OCI-LY3 (cell line): Measurements from ENCODE around the gene BCAT1.

Experiments
- H2AFZ ChIP-seq: fragments of 200-600, 300-600 bp; shearing (Covaris generic); 2 replicates; pipeline ENCODE4 v1.6.0; 2014; ENCODE audit warnings: antibody characterized with exemption, low read depth, low read length
- H3K27ac ChIP-seq: fragments of 200-600, 300-600 bp; sonication (generic); 2 replicates; pipeline ENCODE4 v1.5.1; 2014; ENCODE audit warnings: mild to moderate bottlenecking, low read length, moderate library complexity, mixed read lengths
- H3K27me3 ChIP-seq: fragments of 200-600, 300-600 bp; sonication (generic); 2 replicates; pipeline ENCODE4 v1.6.1; 2014; ENCODE audit warnings: low read depth, low read length, mixed read lengths
- H3K36me3 ChIP-seq: fragments of 200-600, 300-600 bp; sonication (generic); replicated peaks from 2 replicates; pipeline ENCODE3; 2014; ENCODE audit warnings: low read depth, low read length, mixed read lengths
- H3K4me1 ChIP-seq: fragments of 300-600, 200-600 bp; sonication (generic); 2 replicates; pipeline ENCODE4 v1.6.1; 2014; ENCODE audit warnings: low read length, mixed read lengths
- H3K4me2 ChIP-seq: fragments of 200-600, 300-600 bp; sonication (generic); 2 replicates; pipeline ENCODE4 v1.6.1; 2014; ENCODE audit warnings: low read length, mixed read lengths
- H3K4me3 ChIP-seq: fragments of 300-600, 200-600 bp; sonication (generic); 2 replicates; pipeline ENCODE4 v1.5.1; 2014; ENCODE audit warnings: antibody characterized with exemption, mild to moderate bottlenecking, low read length, moderate library complexity
- H3K79me2 ChIP-seq: fragments of 300-600, 200-600 bp; shearing (Covaris generic); 2 replicates; pipeline ENCODE4 v1.6.1; 2014; ENCODE audit warnings: mild to moderate bottlenecking, low read length, mixed read lengths
- H3K9ac ChIP-seq: fragments of 300-600, 200-600 bp; shearing (Covaris generic); 2 replicates; pipeline ENCODE4 v1.6.0; 2014; ENCODE audit warnings: mild to moderate bottlenecking, low read length, moderate library complexity
- H3K9me3 ChIP-seq: fragments of 200-600, 300-600 bp; shearing (Covaris generic); 2 replicates; pipeline ENCODE4 v1.6.1; 2014; ENCODE audit warnings: low read length, mixed read lengths; ENCODE audit not compliant: insufficient read depth
- H4K20me1 ChIP-seq: fragments of 200-600, 300-600 bp; sonication (generic); 2 replicates; pipeline ENCODE4 v1.6.1; 2016; ENCODE audit warnings: low read length, mixed read lengths; ENCODE audit not compliant: insufficient read depth
- EZH2phosphoT487 ChIP-seq: fragments of 200-600 bp; shearing (Covaris generic); IDR thresholded peaks from 2 replicates; pipeline ENCODE4 v1.6.1; 2018; ENCODE audit warnings: antibody characterized with exemption, mixed run types, low read depth
- TF ChIP-seq, protein P1 (sequence below): fragments of 200-600, 300-600 bp; sonication (generic); IDR thresholded peaks from 2 replicates; pipeline ENCODE4 v1.5.1; 2014; ENCODE audit warnings: antibody characterized with exemption, low read length, low read depth

The BCAT1 gene

DNA sequence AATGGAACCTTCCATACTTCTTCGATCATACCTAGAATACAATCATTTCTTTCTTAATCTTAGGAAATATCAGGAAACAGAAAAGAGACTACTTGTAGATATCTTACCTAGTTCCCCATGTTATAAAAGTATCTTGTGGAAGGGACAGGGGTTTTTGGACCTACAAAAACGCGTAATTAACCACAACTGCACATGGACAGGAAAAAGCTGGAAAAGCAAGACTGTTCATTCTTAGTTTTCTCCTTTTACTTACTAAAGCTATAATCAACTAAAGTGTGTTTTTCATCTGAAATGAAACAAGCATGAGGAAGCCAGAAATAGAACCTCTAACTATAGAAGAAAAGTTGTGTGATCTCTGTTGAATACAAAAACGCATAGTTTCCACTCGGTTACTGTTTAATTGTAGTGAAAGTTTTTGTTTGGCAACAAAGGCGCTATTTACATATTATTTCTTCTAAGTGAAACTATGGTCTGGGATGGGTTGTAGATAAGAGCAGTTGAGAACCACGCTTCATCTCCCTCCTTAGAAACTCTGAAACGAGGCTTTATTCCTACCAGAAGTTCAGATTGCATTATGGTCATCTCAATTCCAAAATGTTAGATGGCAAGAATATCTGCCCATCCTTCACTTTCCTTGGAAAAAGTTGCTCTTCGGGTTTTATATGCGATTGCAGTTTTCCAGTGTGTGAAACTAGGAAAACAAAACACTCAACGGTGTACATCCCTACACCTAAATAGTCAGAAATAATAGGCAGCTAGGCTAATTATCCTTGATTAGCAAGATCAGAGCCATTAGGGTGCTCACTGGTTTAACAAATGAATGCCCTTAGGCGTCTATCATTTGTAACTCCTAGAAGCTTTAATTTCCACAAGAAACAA, 1.1 kb downstream of the BCAT1 start:
- H2AFZ ChIP-seq = no peak overlapping the region
- H3K4me2 ChIP-seq = peak overlapping the region; percentile 81
- H3K79me2 ChIP-seq = peaks cover 78% of the 10 kb centered on the region

DNA sequence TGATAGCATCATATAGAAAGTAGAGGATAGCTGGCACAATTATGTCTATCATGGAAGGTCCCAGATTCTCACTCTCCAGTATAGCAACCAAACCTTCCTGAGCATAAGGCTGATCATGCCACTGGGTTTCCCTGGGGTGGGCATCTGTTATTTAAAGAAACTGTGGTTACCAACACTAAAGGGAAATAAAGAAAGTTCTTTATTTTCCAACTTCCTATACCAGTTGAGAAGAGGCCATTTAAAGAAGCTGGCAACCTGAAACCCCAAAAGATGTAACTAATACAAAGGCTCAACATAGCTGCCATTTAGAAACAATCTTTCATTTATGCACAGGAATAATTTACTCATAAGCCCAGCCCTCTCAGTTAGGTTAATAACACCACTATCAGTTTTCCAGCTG, 3.1 kb downstream of the BCAT1 start:
- no peak overlapping the region for H2AFZ ChIP-seq
- peaks cover 33% of the 10 kb centered on the region for H4K20me1 ChIP-seq
- peaks cover 64% of the 10 kb centered on the region for H3K4me1 ChIP-seq
- H3K4me2 ChIP-seq = peak overlapping the region; percentile 81
- H3K79me2 ChIP-seq = peaks cover 97% of the 10 kb centered on the region
- H3K27me3 ChIP-seq = no peaks in the 10 kb centered on the region
- H3K9me3 ChIP-seq = no peaks in the 10 kb centered on the region
- peaks cover 54% of the 10 kb centered on the region for H3K36me3 ChIP-seq
- no peak for TF ChIP-seq EZH2phosphoT487
- TF ChIP-seq, protein P1, sequence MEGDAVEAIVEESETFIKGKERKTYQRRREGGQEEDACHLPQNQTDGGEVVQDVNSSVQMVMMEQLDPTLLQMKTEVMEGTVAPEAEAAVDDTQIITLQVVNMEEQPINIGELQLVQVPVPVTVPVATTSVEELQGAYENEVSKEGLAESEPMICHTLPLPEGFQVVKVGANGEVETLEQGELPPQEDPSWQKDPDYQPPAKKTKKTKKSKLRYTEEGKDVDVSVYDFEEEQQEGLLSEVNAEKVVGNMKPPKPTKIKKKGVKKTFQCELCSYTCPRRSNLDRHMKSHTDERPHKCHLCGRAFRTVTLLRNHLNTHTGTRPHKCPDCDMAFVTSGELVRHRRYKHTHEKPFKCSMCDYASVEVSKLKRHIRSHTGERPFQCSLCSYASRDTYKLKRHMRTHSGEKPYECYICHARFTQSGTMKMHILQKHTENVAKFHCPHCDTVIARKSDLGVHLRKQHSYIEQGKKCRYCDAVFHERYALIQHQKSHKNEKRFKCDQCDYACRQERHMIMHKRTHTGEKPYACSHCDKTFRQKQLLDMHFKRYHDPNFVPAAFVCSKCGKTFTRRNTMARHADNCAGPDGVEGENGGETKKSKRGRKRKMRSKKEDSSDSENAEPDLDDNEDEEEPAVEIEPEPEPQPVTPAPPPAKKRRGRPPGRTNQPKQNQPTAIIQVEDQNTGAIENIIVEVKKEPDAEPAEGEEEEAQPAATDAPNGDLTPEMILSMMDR = no peak
- H3K4me3 ChIP-seq = peak overlapping the region; percentile 83; the same call in 1 of the 2 replicates
- no peak overlapping the region for H3K9ac ChIP-seq
- no peak overlapping the region for H3K27ac ChIP-seq

More for the DNA sequence above, 1.1 kb downstream of the BCAT1 start:
- H3K4me3 ChIP-seq = peak overlapping the region; percentile 83
- TF ChIP-seq, protein P1 = no peak
- TF ChIP-seq EZH2phosphoT487 = no peak
- H3K9ac ChIP-seq = peak overlapping the region; percentile 95
- peak overlapping the region; percentile 87 for H3K27ac ChIP-seq
- H3K27me3 ChIP-seq = no peaks in the 10 kb centered on the region
- H3K36me3 ChIP-seq = peaks cover 39% of the 10 kb centered on the region
- peaks cover 14% of the 10 kb centered on the region for H4K20me1 ChIP-seq
- H3K9me3 ChIP-seq = no peaks in the 10 kb centered on the region
- peaks cover 77% of the 10 kb centered on the region for H3K4me1 ChIP-seq

DNA sequence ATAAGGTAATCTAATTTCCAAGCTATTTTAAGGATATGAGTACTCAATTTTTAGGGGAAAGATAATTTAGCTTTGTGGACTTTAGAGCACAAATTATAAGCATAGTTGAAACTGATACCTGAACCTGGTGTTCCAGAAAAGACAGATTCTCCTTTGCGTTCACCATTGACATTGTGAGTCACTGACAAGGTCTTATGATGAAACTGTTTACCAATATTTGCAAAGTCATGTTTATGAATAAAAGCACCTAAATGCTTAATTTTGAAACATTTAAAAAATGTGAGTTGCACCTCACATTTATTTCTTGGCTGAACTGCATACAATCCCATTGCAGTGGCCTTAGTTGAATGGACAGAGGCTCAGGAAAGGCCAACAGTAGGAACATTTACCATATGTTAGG, 3.9 kb downstream of the BCAT1 start:
- TF ChIP-seq, protein P1 = no peak
- TF ChIP-seq EZH2phosphoT487 = no peak
- Histone ChIP-seq H3K27me3 (no peaks in the 10 kb centered on the region), H4K20me1 (peaks cover 37% of the 10 kb centered on the region), H3K4me3 (no peak overlapping the region), H3K79me2 (peaks cover 100% of the 10 kb centered on the region), H3K9me3 (no peaks in the 10 kb centered on the region), H2AFZ (no peak overlapping the region), H3K4me1 (peaks cover 55% of the 10 kb centered on the region), H3K4me2 (peak overlapping the region; percentile 1; the same call in 1 of the 2 replicates), H3K27ac (no peak overlapping the region), H3K9ac (no peak overlapping the region), H3K36me3 (peaks cover 58% of the 10 kb centered on the region)

DNA sequence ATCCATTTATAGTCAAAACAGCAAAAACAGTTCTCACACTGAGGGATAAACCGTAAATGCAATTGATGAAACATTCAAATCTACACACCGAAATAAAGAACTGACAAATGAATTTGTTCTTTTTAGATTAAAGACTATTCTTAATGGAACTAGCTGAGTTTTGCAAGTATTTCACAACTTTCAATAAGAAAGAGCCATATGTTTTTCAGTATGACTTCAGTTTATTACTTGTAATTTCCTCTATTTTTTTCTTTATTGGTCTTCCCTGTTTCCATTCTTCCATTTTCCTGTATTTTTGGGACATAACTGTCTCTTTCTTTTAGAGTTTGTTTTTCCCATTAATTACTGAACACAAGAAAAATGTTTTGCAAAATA, 4.3 kb downstream of the BCAT1 start:
- Histone ChIP-seq H3K27me3 (no peaks in the 10 kb centered on the region), H3K4me3 (no peak overlapping the region), H3K9ac (no peak overlapping the region), H2AFZ (no peak overlapping the region), H3K9me3 (no peaks in the 10 kb centered on the region), H3K4me2 (no peak overlapping the region), H4K20me1 (peaks cover 37% of the 10 kb centered on the region), H3K36me3 (peaks cover 58% of the 10 kb centered on the region), H3K79me2 (peaks cover 100% of the 10 kb centered on the region), H3K27ac (no peak overlapping the region), H3K4me1 (peaks cover 51% of the 10 kb centered on the region)
- TF ChIP-seq EZH2phosphoT487 = no peak
- TF ChIP-seq, protein P1 = no peak
